Raji (cell line): ENCODE results near the gene PLCL1.

ENCODE experiments used
- POLR2A ChIP-seq: IDR thresholded peaks from 2 replicates; pipeline ENCODE4 v1.6.1; 2011; ENCODE audit warnings: low read depth, low read length, control low read depth; ENCODE audit not compliant: insufficient read depth

Gene PLCL1

DNA sequence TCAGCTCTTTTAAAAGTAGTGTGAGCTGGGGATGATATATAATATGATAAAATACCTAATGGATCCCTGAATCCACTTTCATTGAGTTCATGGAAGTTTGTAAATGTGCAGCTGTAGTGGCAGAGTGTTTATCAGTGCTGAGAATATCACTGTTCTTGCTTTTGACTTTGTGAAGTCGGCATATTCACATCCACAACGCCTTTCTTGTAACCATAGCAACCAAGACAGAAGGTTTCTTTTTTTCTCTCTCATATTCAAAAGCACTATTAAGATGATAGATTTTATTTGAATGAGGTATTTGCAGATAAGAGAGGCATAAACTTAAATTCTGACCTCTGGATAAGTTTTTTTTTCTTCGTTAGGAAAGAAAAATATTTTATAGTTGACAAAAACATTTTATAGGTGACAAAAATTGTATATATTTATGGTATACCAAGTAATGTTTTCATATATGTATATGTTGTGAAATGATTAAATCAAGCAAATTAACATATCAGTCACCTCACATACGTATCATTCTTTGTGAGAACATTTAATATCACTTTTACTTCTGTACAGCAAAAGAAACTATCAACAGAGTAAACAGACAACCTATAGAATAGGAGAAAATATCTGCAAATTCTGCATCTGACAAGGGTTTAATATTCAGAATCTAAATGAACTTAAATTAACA, 130.0 kb downstream of the PLCL1 start:
- no peak for TF ChIP-seq POLR2A

- TF ChIP-seq POLR2A, result no peak
These were observed 130.5 kb downstream of the PLCL1 start for GRCh38 chr2:197934934-197935289.

- TF ChIP-seq POLR2A, result no peak
These were observed 133.4 kb downstream of the PLCL1 start for GRCh38 chr2:197937814-197938213.

GRCh38 chr2:197938555-197938954, 134.2 kb downstream of the PLCL1 start:
- TF ChIP-seq POLR2A, result no peak

- TF ChIP-seq POLR2A, result no peak
These were observed 135.4 kb downstream of the PLCL1 start for GRCh38 chr2:197939787-197940186.

- TF ChIP-seq POLR2A, result no peak
These were observed 136.0 kb downstream of the PLCL1 start for GRCh38 chr2:197940382-197940781.

- no peak for TF ChIP-seq POLR2A
These were observed 137.3 kb downstream of the PLCL1 start for GRCh38 chr2:197941715-197942114.

- no peak for TF ChIP-seq POLR2A
These were observed 139.3 kb downstream of the PLCL1 start for GRCh38 chr2:197943731-197944130.

DNA sequence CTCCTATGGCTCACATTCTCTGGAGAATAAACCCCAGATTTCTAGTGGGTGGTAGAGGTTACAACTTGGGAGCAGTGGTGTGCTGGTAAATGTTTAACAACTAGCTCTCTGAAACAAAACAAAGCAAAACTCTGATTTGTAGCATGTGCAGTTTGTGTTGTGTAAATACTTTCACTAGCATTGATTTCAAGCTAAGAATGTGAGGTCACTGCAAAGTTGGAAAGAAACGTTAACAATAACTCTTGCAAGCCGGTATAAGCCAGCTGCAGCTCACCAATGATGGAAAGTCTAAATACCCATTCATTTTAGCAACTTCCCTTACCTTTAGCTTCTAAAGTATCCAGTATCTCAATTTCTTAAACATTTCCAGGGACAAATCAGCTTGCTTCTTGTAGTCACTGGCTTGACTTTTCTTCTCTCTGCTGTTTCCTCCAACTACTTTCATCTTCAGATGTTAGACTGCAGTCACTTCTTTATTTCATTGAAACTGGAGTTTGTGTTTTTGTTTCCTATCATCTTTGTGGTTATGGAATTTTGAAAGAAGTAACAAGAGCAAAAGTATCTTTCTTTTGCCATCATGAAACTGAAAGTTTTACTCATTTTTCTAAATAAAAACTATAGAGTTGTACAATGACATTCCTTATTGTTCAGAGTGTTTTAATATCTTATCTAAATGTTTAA, 140.2 kb downstream of the PLCL1 start:
- no peak for TF ChIP-seq POLR2A

DNA sequence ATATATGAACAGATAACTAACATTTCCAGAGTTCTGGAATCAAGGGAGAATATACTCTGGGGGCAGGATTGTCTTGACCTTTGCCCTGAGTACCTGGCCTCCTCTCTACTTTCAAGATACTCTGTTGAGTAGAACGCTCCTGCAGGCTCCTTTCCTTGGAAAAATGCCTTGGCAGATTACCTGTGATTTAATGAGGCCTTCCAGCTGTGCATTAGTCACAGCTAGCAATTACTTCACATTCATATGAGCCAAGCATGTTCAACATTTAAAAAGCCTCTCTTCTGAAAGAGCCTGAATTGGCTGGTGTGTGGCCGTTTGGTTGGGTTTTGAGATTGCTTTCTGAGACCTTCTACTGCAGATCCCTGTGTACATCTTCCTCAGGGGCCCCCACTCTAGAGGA, 142.2 kb downstream of the PLCL1 start:
- no peak for TF ChIP-seq POLR2A

DNA sequence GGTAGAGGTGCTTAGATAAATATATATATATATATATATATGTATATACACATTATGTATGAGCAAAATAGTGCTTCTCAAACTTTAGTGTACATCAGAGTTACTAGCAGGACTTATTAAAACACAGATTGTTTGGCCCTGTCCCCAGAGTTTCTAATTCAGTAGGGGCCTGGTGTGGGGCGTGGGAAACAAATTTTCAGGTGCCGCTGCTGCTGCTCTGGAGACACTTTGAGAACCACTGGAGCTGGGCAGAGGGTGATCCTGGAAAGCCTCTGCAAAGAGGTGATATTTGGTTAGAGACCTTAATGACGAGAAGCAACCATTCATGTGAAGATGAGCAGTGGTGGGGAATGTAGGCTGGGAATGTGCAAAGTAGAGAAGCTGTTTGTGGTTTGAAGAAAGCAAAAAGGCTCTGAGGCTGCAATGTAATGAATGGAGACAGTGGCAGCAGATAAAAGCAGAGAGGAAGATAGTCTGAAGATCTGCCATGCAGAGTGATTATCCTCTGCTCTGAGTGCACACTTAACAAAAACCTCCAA, 142.9 kb downstream of the PLCL1 start:
- no peak for TF ChIP-seq POLR2A

DNA sequence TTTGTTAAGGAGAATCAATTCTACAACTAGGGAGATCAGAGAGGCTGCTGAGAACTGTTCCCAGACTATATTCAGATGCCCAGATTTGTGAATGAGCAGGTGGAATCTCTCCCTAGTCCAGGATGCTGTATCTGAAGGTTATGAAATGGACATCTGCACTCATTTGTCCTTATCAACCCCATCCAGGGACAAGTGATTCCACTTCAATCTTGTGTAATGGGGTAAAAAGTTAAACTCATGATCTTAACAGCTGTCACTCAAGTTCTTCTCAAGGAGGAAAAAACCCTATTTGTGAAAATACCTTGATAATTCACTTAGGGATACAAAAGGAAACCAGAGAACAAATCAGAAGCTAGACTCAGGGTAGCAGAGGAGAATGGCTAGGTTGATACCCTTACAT, 144.8 kb downstream of the PLCL1 start:
- no peak for TF ChIP-seq POLR2A

DNA sequence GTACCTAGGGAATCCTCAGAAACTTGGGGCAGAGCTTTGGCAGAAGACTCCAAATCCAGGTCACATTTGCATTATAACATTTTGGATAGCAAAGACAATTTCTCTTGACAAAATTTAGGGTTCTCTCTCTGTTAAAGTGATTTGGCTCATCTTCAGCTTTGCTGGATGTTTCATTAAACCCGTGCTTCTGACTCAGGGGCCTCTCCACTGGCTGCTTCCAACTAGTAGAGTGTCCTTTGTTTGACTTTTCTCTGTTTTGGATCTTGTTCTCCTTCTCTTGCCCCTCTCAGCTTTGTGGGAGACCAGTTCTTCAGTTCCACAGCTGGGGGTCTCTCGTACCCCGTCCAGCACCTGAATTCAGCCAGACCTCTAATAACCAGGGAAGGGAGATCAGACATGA, 145.6 kb downstream of the PLCL1 start:
- TF ChIP-seq POLR2A, result no peak

GRCh38 chr2:197950724-197951123, 146.3 kb downstream of the PLCL1 start:
- TF ChIP-seq POLR2A, result no peak

DNA sequence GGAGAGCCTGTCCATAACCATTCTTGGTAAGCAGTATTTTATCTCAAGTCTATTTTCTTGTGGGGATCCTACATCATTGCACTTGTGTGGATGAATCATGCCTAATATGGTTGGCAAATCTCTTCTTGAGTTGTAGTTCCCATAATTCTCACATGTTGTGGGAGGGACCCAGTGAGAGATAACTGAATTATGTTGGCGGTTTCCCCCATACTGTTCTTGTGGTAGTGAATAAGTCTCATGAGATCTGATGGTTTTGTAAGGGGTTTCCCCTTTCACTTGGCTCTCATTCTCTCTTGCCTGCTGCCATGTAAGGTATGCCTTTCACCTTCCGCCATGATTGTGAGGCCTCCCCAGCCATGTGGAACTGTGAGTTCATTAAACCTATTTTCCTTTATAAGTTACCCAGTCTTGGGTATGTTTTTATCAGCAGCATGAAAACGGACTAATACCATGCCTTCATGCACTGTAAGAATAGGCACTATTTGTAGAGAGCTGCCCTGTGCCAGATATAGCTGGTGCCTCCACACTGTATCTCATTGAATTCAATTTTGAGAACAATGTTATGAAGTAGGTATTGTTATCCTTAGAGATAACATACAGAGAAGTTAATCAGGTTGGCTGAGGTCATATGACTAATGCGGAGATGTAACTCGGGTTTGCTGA, 148.3 kb downstream of the PLCL1 start:
- TF ChIP-seq POLR2A, result no peak

GRCh38 chr2:197954328-197954727, 149.9 kb downstream of the PLCL1 start:
- TF ChIP-seq POLR2A, result no peak

DNA sequence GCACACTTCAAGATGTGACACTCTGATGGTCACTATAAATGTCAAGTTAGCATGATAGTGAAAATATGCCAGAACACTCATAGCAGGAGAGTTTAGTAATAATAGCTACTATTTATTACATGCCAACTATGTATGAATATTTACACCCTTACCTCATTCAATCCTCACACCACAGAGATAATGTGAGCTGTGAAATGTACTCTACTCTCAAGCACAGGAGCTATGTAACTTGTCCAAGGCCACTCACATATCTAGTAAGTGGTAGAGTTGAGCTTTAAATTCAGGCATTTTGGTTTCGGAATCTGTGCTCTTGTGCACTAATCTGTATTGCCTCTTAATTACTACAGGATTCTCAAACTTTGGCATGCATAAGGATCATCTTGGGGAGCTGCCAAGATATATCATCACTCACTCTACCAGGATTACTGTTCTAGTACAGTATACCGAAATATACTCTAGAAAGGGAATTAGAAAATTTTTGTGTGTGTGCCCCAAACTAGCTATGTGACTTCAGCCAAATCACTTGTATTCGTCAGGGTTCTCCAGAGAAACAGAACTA, 154.3 kb downstream of the PLCL1 start:
- TF ChIP-seq POLR2A, result no peak

GRCh38 chr2:197959383-197959782, 155.0 kb downstream of the PLCL1 start:
- no peak for TF ChIP-seq POLR2A
